Endodermal cell (in vitro differentiated cells): Measurements from ENCODE around the gene HDAC11. TPM values are rescaled to one million over a fixed set of nuclear protein-coding genes. Genes with fewer than 3 reads are reported as not detected.
A peak's percentile ranks its signal among the peaks of the same experiment; 100 is the strongest.

Experiments
- DNase-seq: peaks from one replicate; pipeline ENCODE4 v3.0.0-alpha.2; 2017
- H3K27ac ChIP-seq: 2 replicates; pipeline ENCODE4 v1.5.1; 2013; ENCODE audit warnings: mild to moderate bottlenecking, low read depth, low read length, moderate library complexity
- H3K27me3 ChIP-seq: 2 replicates; pipeline ENCODE4 v1.6.1; 2013; ENCODE audit warnings: mild to moderate bottlenecking, low read length, moderate library complexity; ENCODE audit not compliant: insufficient read depth, control insufficient read depth, poor library complexity, severe bottlenecking
- H3K36me3 ChIP-seq: 2 replicates; pipeline ENCODE4 v1.7.0; 2013; ENCODE audit warnings: mild to moderate bottlenecking, low read length, moderate library complexity; ENCODE audit not compliant: control insufficient read depth, insufficient read depth
- H3K4me1 ChIP-seq: one replicate; pipeline ENCODE4 v1.7.0; 2013; ENCODE audit warnings: low read length; ENCODE audit not compliant: control insufficient read depth, insufficient read depth
- H3K4me3 ChIP-seq: 2 replicates; pipeline ENCODE4 v1.5.1; 2013; ENCODE audit warnings: mild to moderate bottlenecking, low read length, moderate library complexity
- H3K9ac ChIP-seq: 2 replicates; pipeline ENCODE4 v1.6.1; 2013; ENCODE audit warnings: mild to moderate bottlenecking, low read length, moderate library complexity; ENCODE audit not compliant: poor library complexity, severe bottlenecking; ENCODE audit errors: extremely low read depth
- H3K9me3 ChIP-seq: 2 replicates; pipeline ENCODE4 v1.6.1; 2013; ENCODE audit warnings: mild to moderate bottlenecking, low read length, moderate library complexity; ENCODE audit not compliant: control insufficient read depth
- H3K27ac Mint-ChIP-seq: 2 replicates; pipeline ENCODE4 v1.8.0; 2020; ENCODE audit warnings: mixed read lengths
- H3K27me3 Mint-ChIP-seq: 2 replicates; pipeline ENCODE4 v1.8.0; 2021; ENCODE audit warnings: mild to moderate bottlenecking, mixed read lengths; ENCODE audit not compliant: insufficient read depth
- H3K36me3 Mint-ChIP-seq: 2 replicates; pipeline ENCODE4 v1.8.0; 2020; ENCODE audit warnings: low read depth, mixed read lengths
- H3K4me1 Mint-ChIP-seq: 2 replicates; pipeline ENCODE4 v1.8.0; 2020; ENCODE audit warnings: mixed read lengths
- H3K4me3 Mint-ChIP-seq: 2 replicates; pipeline ENCODE4 v1.8.0; 2020; ENCODE audit warnings: mild to moderate bottlenecking, moderate library complexity, mixed read lengths
- H3K9me3 Mint-ChIP-seq: 2 replicates; pipeline ENCODE4 v1.8.0; 2020; ENCODE audit warnings: mild to moderate bottlenecking, mixed read lengths
- CTCF ChIP-seq: fragments of 200-600 bp; sonication (generic); conservative IDR thresholded peaks from 2 replicates; pipeline ENCODE4 v1.5.0; 2021; ENCODE audit warnings: antibody characterized with exemption, mild to moderate bottlenecking
- WGBS, 2 experiments: methylation state at CpG; one replicate each; pipeline versions ENCODE4 v1.1.5 to v1.1.7; 2013; ENCODE audit warnings: missing lambda C conversion rate in 2 of 2, mixed read lengths in 1 of 2; ENCODE audit not compliant: insufficient coverage in 1 of 2, insufficient read length in 1 of 2; 5-methylcytosine and 5-hydroxymethylcytosine counted together
- total RNA-seq, 2 donors: library from RNA; stranded (reverse); fragmentation: NEBNext Ultra II Directional in 1 of 2; extraction: Animal tissue kit (Norgen Biotek cat#: 25700) in 1 of 2; gene quantifications; 2 replicates in 1 of 2; 3 replicates in 1 of 2; pipeline ENCODE4 v1.2.1, GENCODE V29; 2021

The HDAC11 gene
- total RNA-seq, 2 donors from 2014 or later = 17.0 to 17.1 TPM

GRCh38 chr3:13544951-13545651 is 65.0 kb downstream of the HDAC11 start:
- Mint-ChIP-seq H3K27ac (peak overlapping the region; percentile 70), H3K27me3 (peaks cover 20% of the 10 kb centered on the region), H3K4me3 (no peak overlapping the region), H3K9me3 (peaks cover 3% of the 10 kb centered on the region), H3K4me1 (peaks cover 41% of the 10 kb centered on the region), H3K36me3 (no peaks in the 10 kb centered on the region)
- no peak for TF ChIP-seq CTCF
- H3K4me1 ChIP-seq = peaks cover 9% of the 10 kb centered on the region
- H3K4me3 ChIP-seq = no peak overlapping the region
- H3K9me3 ChIP-seq = peaks cover 5% of the 10 kb centered on the region
- H3K36me3 ChIP-seq = no peaks in the 10 kb centered on the region
- no peak for DNase-seq
- H3K9ac ChIP-seq = no peak overlapping the region
- H3K27ac ChIP-seq = no peak overlapping the region
- H3K27me3 ChIP-seq = no peaks in the 10 kb centered on the region
- 56 to 72% methylated on average over 5 to 9 of the region's 9 CpGs for WGBS, 2 experiments

GRCh38 chr3:13545952-13546454 is 65.9 kb downstream of the HDAC11 start:
- Histone ChIP-seq H3K36me3 (no peaks in the 10 kb centered on the region), H3K27me3 (no peaks in the 10 kb centered on the region), H3K9me3 (peaks cover 5% of the 10 kb centered on the region), H3K4me1 (peaks cover 9% of the 10 kb centered on the region), H3K27ac (no peak overlapping the region), H3K4me3 (no peak overlapping the region), H3K9ac (no peak overlapping the region)
- Mint-ChIP-seq H3K4me1 (peaks cover 41% of the 10 kb centered on the region), H3K4me3 (no peak overlapping the region), H3K36me3 (no peaks in the 10 kb centered on the region), H3K9me3 (peaks cover 3% of the 10 kb centered on the region), H3K27ac (peak overlapping the region; percentile 67), H3K27me3 (peaks cover 20% of the 10 kb centered on the region)
- no peak for TF ChIP-seq CTCF
- WGBS, 2 experiments = 83 to 84% methylated on average over 2 to 9 of the region's 9 CpGs
- no peak for DNase-seq

GRCh38 chr3:13546667-13547171 is 66.6 kb downstream of the HDAC11 start:
- Mint-ChIP-seq H3K36me3 (no peaks in the 10 kb centered on the region), H3K27me3 (peaks cover 18% of the 10 kb centered on the region), H3K4me3 (no peak overlapping the region), H3K9me3 (peaks cover 3% of the 10 kb centered on the region), H3K4me1 (peaks cover 41% of the 10 kb centered on the region), H3K27ac (peak overlapping the region; percentile 67)
- H3K36me3 ChIP-seq = no peaks in the 10 kb centered on the region
- peak overlapping the region; percentile 61 for H3K27ac ChIP-seq
- no peak overlapping the region for H3K4me3 ChIP-seq
- TF ChIP-seq CTCF = no peak
- peak; percentile 87 for DNase-seq
- no peaks in the 10 kb centered on the region for H3K27me3 ChIP-seq
- peaks cover 9% of the 10 kb centered on the region for H3K4me1 ChIP-seq
- no peak overlapping the region for H3K9ac ChIP-seq
- peaks cover 5% of the 10 kb centered on the region for H3K9me3 ChIP-seq
- 30 to 42% methylated on average over 9 of the region's 9 CpGs for WGBS, 2 experiments
